ENCODE measurements around the gene NDUFS2. TPM values are rescaled to one million over a fixed set of nuclear protein-coding genes. Genes with fewer than 3 reads are reported as not detected.
A peak's percentile ranks its signal among the peaks of the same experiment; 100 is the strongest.

NDUFS2 gene
- total RNA-seq, 2 experiments from 2014 or later: 49.9 to 55.7 TPM

DNA sequence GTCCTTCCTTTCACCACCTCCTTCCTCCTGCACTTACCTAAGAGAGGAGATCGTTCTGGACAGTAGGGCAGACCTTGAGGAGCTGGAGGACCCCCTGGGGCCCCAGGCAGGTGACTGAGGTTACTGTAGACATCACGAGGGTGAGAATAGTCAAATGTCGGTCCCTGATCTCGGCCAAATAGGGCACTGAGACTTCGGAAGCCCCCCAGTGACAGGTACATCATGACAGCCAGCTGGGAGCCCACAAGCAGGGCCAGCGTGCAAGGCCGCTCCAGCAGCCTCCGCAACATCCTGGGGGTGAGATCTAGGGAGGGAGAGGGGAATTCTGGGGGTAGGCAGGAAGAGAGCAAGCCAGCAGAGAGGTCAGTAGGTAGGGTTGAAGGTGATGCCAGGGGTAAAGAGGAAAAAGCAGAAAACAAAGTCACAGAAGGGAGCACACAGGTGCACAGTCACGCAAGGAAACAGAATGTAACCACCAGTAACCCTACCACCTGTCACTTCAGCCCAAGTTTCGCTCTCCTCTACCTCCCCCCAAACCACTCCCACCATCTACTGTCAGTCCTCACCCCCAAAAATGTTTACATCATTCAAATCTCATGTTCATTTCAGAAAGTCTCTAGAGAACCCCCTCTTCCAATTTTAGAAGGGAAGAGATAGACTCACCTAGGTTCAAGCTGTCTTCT, 26.3 kb upstream of the NDUFS2 start:
- CTCF ChIA-PET: interaction anchor here (0.9 to 2.3 kb wide), 5 partner anchors 10 to 206 kb away, joined by 3 to 18 read pairs (median 6); partner anchors contain the start of genes PPOX and TOMM40L
- no peaks in the 10 kb centered on the region for H3K27me3 Mint-ChIP-seq
- peak overlapping the region; percentile 100 for H3K4me3 Mint-ChIP-seq
- TF ChIP-seq, protein P1, sequence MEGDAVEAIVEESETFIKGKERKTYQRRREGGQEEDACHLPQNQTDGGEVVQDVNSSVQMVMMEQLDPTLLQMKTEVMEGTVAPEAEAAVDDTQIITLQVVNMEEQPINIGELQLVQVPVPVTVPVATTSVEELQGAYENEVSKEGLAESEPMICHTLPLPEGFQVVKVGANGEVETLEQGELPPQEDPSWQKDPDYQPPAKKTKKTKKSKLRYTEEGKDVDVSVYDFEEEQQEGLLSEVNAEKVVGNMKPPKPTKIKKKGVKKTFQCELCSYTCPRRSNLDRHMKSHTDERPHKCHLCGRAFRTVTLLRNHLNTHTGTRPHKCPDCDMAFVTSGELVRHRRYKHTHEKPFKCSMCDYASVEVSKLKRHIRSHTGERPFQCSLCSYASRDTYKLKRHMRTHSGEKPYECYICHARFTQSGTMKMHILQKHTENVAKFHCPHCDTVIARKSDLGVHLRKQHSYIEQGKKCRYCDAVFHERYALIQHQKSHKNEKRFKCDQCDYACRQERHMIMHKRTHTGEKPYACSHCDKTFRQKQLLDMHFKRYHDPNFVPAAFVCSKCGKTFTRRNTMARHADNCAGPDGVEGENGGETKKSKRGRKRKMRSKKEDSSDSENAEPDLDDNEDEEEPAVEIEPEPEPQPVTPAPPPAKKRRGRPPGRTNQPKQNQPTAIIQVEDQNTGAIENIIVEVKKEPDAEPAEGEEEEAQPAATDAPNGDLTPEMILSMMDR (IDR thresholded peaks at IDR 0.05): no peak
- intact Hi-C loops (cut with DNase I, micrococcal nuclease): loop anchor here in 1 of 2 experiments (2.0 to 5.0 kb wide), 2 partner anchors 13 to 46 kb away; partner anchors contain the start of gene APOA2
- no peaks in the 10 kb centered on the region for H3K9me3 Mint-ChIP-seq
- no peaks in the 10 kb centered on the region for H3K9me3 ChIP-seq (ENCODE audit: control insufficient read depth in 1 of 2, insufficient read depth in 1 of 2, low read length in 2 of 2)
- no peaks in the 10 kb centered on the region for H3K27me3 ChIP-seq (ENCODE audit: control insufficient read depth in 1 of 2, insufficient read depth in 2 of 2, low read length in 2 of 2)
- no peak for DNase-seq
- POLR2A ChIA-PET: interaction anchor here (0.8 to 3.5 kb wide), 7 partner anchors 10 to 138 kb away, joined by 3 to 31 read pairs (median 14); partner anchors contain the start of genes DEDD, NDUFS2, PPOX and TOMM40L
- H3K27ac ChIP-seq (ENCODE audit: low read depth in 1 of 2, low read length in 2 of 2): peak overlapping the region; percentile 82 to 89
- H3K4me3 ChIP-seq (ENCODE audit: low read length): peak overlapping the region; percentile 77
- peaks cover 69% of the 10 kb centered on the region for H3K4me1 Mint-ChIP-seq (ENCODE audit: low read depth)
- peaks cover 64% of the 10 kb centered on the region for H3K36me3 Mint-ChIP-seq (ENCODE audit: low read depth)
- peaks cover 50% of the 10 kb centered on the region for H3K36me3 ChIP-seq (ENCODE audit: insufficient read depth, low read length)
- no peak for ATAC-seq (ENCODE audit: poor library complexity)
- peaks cover 62% of the 10 kb centered on the region for H3K4me1 ChIP-seq (ENCODE audit: insufficient read depth, low read length)
- peak overlapping the region; percentile 97 for H3K27ac Mint-ChIP-seq

DNA sequence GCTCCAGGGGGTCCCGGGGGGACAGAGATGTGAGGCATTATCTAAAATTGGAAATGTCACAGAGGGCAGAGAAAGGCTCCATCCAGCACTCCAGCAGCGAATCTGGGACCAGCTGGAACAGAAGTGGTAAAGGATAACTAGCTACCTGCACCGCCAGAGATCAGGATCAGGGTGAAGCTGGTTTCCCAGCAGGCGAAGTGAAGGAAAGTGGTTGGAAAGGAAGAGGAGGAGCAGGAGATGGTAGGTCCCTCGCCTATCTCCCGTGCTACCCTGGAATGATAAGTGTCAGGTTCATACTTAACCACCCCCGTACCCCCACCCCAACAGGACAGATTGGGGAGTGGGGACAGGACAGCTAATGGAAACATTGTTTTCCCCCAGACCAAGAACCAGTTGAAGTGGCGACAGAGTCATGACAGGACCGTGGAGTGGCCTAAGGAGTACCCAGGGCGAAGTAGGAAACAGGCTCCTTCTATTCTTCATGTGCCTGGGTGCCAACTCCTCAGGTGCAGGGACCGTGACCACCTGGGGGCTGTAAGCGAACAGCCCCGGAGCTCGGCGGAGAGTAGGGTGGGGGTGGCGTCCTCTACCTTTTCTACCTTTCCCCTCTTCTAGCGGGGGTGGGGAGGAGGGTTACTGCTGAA, 25.6 kb upstream of the NDUFS2 start:
- Mint-ChIP-seq H3K36me3 (ENCODE audit: low read depth) (peaks cover 57% of the 10 kb centered on the region), H3K4me3 (peak overlapping the region; percentile 100), H3K27me3 (no peaks in the 10 kb centered on the region), H3K9me3 (no peaks in the 10 kb centered on the region), H3K27ac (peak overlapping the region; percentile 97), H3K4me1 (ENCODE audit: low read depth) (peaks cover 66% of the 10 kb centered on the region)
- ATAC-seq (ENCODE audit: poor library complexity): no peak
- no peak for DNase-seq
- Histone ChIP-seq H3K36me3 (ENCODE audit: insufficient read depth, low read length) (peaks cover 43% of the 10 kb centered on the region), H3K27ac (ENCODE audit: low read depth in 1 of 2, low read length in 2 of 2) (peak overlapping the region; percentile 82 to 89), H3K4me3 (ENCODE audit: low read length) (peak overlapping the region; percentile 77), H3K27me3 (ENCODE audit: control insufficient read depth in 1 of 2, insufficient read depth in 2 of 2, low read length in 2 of 2) (no peaks in the 10 kb centered on the region), H3K9me3 (ENCODE audit: control insufficient read depth in 1 of 2, insufficient read depth in 1 of 2, low read length in 2 of 2) (no peaks in the 10 kb centered on the region), H3K4me1 (ENCODE audit: insufficient read depth, low read length) (peaks cover 69% of the 10 kb centered on the region)
- ChIA-PET POLR2A (interaction anchor here (0.8 to 3.5 kb wide), 10 partner anchors 9 to 137 kb away, joined by 3 to 31 read pairs (median 6); partner anchors contain the start of genes ARHGAP30, DEDD, NDUFS2 and PPOX), CTCF (interaction anchor here (0.9 to 2.3 kb wide), 5 partner anchors 11 to 206 kb away, joined by 3 to 18 read pairs (median 6); partner anchors contain the start of genes PPOX and TOMM40L)
- TF ChIP-seq, protein P1 (IDR thresholded peaks at IDR 0.05): no peak
- intact Hi-C loops (cut with DNase I, micrococcal nuclease): loop anchor here in 1 of 2 experiments (2.0 to 5.0 kb wide), 2 partner anchors 14 to 46 kb away; partner anchors contain the start of gene APOA2

Measured in CD4-positive, alpha-beta T cell (primary cell).